HG03060 (cell line): ENCODE results near the gene H1-8.
"Not testable (repeated sequence)": the region's sequence is repeated elsewhere in the genome, so short reads cannot be mapped to it uniquely, and the experiment has no call there.

Experiments
- ATAC-seq: cut with Tn5 transposase; IDR thresholded peaks from one replicate; pipeline ENCODE4 v1.9.1; 2021; ENCODE audit warnings: low read depth, moderate number of reproducible peaks; ENCODE audit not compliant: unreplicated experiment

Gene H1-8

GRCh38 chr3:129531699-129532098 lies 11.3 kb upstream of the H1-8 start:
- no peak for ATAC-seq

- ATAC-seq, result no peak
These were observed 10.7 kb upstream of the H1-8 start for GRCh38 chr3:129532261-129532660.

GRCh38 chr3:129533406-129533805 lies 9.6 kb upstream of the H1-8 start:
- ATAC-seq, result no peak

GRCh38 chr3:129534428-129535027 lies 8.4 kb upstream of the H1-8 start:
- ATAC-seq, result no peak

GRCh38 chr3:129535075-129535474 lies 7.9 kb upstream of the H1-8 start:
- ATAC-seq, result no peak

- no peak for ATAC-seq
These were observed 6.7 kb upstream of the H1-8 start for GRCh38 chr3:129536374-129536667.

GRCh38 chr3:129536804-129537203 lies 6.2 kb upstream of the H1-8 start:
- no peak for ATAC-seq

- ATAC-seq, result no peak
These were observed 3.8 kb upstream of the H1-8 start for GRCh38 chr3:129539206-129539605.

GRCh38 chr3:129540776-129541516 lies 2.0 kb upstream of the H1-8 start:
- ATAC-seq, result no peak

- ATAC-seq, result no peak
These were observed 228 bp upstream of the H1-8 start for GRCh38 chr3:129542747-129543146.

GRCh38 chr3:129543999-129544398 lies 1.0 kb downstream of the H1-8 start:
- ATAC-seq, result no peak

GRCh38 chr3:129545951-129546350 lies 3.0 kb downstream of the H1-8 start:
- not testable (repeated sequence) for ATAC-seq

GRCh38 chr3:129547241-129547640 lies 4.3 kb downstream of the H1-8 start:
- no peak for ATAC-seq

- no peak for ATAC-seq
These were observed 5.4 kb downstream of the H1-8 start for GRCh38 chr3:129548104-129548965.

- no peak for ATAC-seq
These were observed 6.2 kb downstream of the H1-8 start for GRCh38 chr3:129549006-129549800.

GRCh38 chr3:129549805-129550204 lies 6.8 kb downstream of the H1-8 start:
- no peak for ATAC-seq

GRCh38 chr3:129552287-129553050 lies 9.5 kb downstream of the H1-8 start:
- no peak for ATAC-seq

- no peak for ATAC-seq
These were observed 10.2 kb downstream of the H1-8 start for GRCh38 chr3:129553171-129553570.

- no peak for ATAC-seq
These were observed 10.7 kb downstream of the H1-8 start for GRCh38 chr3:129553719-129554118.
